Measurements from ENCODE around the gene EVI5. TPM values are rescaled to one million over a fixed set of nuclear protein-coding genes. Genes with fewer than 3 reads are reported as not detected.

Gene EVI5
- total and polyA plus RNA-seq, 2 donors (not counting 1 experiment from before 2014, with no cell fraction given): 1.5 to 36.3 TPM

DNA sequence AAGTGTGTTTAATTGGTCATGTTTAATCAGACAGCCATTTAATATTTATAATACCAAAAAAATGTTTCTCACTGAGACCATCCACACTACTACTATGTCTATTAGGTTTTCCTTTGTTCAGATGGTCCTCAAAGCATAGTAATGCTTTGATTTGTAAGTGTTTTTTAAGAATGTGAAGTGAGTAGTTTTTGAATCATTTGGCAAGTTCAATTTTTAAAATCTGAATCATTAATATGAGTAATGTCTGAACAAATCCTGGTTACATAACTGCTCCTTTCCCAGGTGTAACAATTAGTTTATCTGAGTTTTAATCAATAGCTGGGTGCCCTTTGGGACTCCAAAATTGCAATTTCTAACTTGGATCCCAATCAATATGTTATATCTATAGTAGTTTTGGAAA, 23.5 kb upstream of the EVI5 start:
- POLR2A ChIA-PET: no interaction called here

GRCh38 chr1:92805216-92805615, 20.3 kb upstream of the EVI5 start:
- no peaks in the 10 kb centered on the region for H3K79me2 ChIP-seq (ENCODE audit: control insufficient read depth, insufficient read depth, low read length)
- no peak overlapping the region for H3K4me3 Mint-ChIP-seq
- H3K27me3 Mint-ChIP-seq: no peaks in the 10 kb centered on the region
- WGBS (ENCODE audit: insufficient coverage): 100% methylated on average over 1 of the region's 1 CpG
- peaks cover 15% of the 10 kb centered on the region for H3K4me1 Mint-ChIP-seq
- no peak overlapping the region for H3K27ac Mint-ChIP-seq
- no peak for TF ChIP-seq EZH2 (IDR thresholded peaks at IDR 0.05; ENCODE audit: borderline replicate concordance, insufficient read depth, low read depth, low read length, poor library complexity, severe bottlenecking)
- TF ChIP-seq CTCF (IDR thresholded peaks at IDR 0.05): no peak
- DNase-seq (no peak), ATAC-seq (ENCODE audit: low read depth) (no peak)
- H3K27ac ChIP-seq (ENCODE audit: low read length in 2 of 2): peak overlapping the region; percentile 42 to 57
- peak overlapping the region; percentile 52 for H2AFZ ChIP-seq (ENCODE audit: insufficient read depth, low read depth, low read length, poor library complexity, severe bottlenecking)
- peaks cover 0 to 3% (median 0%) of the 10 kb centered on the region in 3 donors for H3K9me3 ChIP-seq (ENCODE audit: control extremely low read depth in 1 of 3, control insufficient read depth in 2 of 3, insufficient read depth in 1 of 3, low read length in 2 of 3)
- no peak overlapping the region for H3K9ac ChIP-seq (ENCODE audit: low read length)
- H3K9me3 Mint-ChIP-seq (ENCODE audit: insufficient read depth): no peaks in the 10 kb centered on the region
- no peaks in the 10 kb centered on the region for H4K20me1 ChIP-seq (ENCODE audit: control insufficient read depth, insufficient read depth, low read length, poor library complexity, severe bottlenecking)
- no peaks in the 10 kb centered on the region for H3K27me3 ChIP-seq (replicated peaks in 1 of 4; ENCODE audit: control extremely low read depth in 1 of 4, control insufficient read depth in 3 of 4, insufficient read depth in 4 of 4, low read length in 3 of 4)
- peaks cover 7 to 9% of the 10 kb centered on the region in 2 donors for H3K4me1 ChIP-seq (ENCODE audit: control insufficient read depth in 2 of 2, insufficient read depth in 2 of 2, low read length in 2 of 2)
- H3K4me2 ChIP-seq (replicated peaks; ENCODE audit: low read depth, low read length, poor library complexity, severe bottlenecking): peak overlapping the region; percentile 36
- ChIA-PET CTCF (interaction anchor here (1.0 kb wide), 1 partner anchor 56 kb away, joined by 3 read pairs; no protein-coding TSS in a partner anchor), POLR2A (no interaction called here)
- H3K36me3 ChIP-seq (replicated peaks in 1 of 2; ENCODE audit: control extremely low read depth in 1 of 2, control insufficient read depth in 1 of 2, extremely low read depth in 1 of 2, insufficient read depth in 2 of 2, low read length in 1 of 2): no peaks in the 10 kb centered on the region
- no peak overlapping the region for H3K4me3 ChIP-seq (ENCODE audit: control extremely low read depth in 1 of 5, extremely low read depth in 1 of 5, insufficient read depth in 1 of 5, low read depth in 2 of 5, low read length in 4 of 5)
- intact Hi-C loops (cut with micrococcal nuclease): loop anchor here (2.0 kb wide), 1 partner anchor 20 kb away; the partner anchor contains the start of gene EVI5

More for the DNA sequence above, 23.5 kb upstream of the EVI5 start:
- Histone ChIP-seq H3K4me3 (ENCODE audit: control extremely low read depth in 1 of 5, extremely low read depth in 1 of 5, insufficient read depth in 1 of 5, low read depth in 2 of 5, low read length in 4 of 5) (no peak overlapping the region), H3K79me2 (ENCODE audit: control insufficient read depth, insufficient read depth, low read length) (no peaks in the 10 kb centered on the region), H3K36me3 (replicated peaks in 1 of 2; ENCODE audit: control extremely low read depth in 1 of 2, control insufficient read depth in 1 of 2, extremely low read depth in 1 of 2, insufficient read depth in 2 of 2, low read length in 1 of 2) (no peaks in the 10 kb centered on the region), H3K27me3 (replicated peaks in 1 of 4; ENCODE audit: control extremely low read depth in 1 of 4, control insufficient read depth in 3 of 4, insufficient read depth in 4 of 4, low read length in 3 of 4) (peaks cover 0 to 5% (median 0%) of the 10 kb centered on the region in 4 experiments), H3K27ac (ENCODE audit: low read length in 2 of 2) (no peak overlapping the region), H4K20me1 (ENCODE audit: control insufficient read depth, insufficient read depth, low read length, poor library complexity, severe bottlenecking) (no peaks in the 10 kb centered on the region), H3K9me3 (ENCODE audit: control extremely low read depth in 1 of 3, control insufficient read depth in 2 of 3, insufficient read depth in 1 of 3, low read length in 2 of 3) (peaks cover 0 to 3% (median 0%) of the 10 kb centered on the region in 3 donors), H3K9ac (ENCODE audit: low read length) (no peak overlapping the region), H2AFZ (ENCODE audit: insufficient read depth, low read depth, low read length, poor library complexity, severe bottlenecking) (no peak overlapping the region), H3K4me2 (replicated peaks; ENCODE audit: low read depth, low read length, poor library complexity, severe bottlenecking) (no peak overlapping the region), H3K4me1 (ENCODE audit: control insufficient read depth in 2 of 2, insufficient read depth in 2 of 2, low read length in 2 of 2) (peaks cover 7 to 9% of the 10 kb centered on the region in 2 donors)
- Mint-ChIP-seq H3K4me1 (peaks cover 8% of the 10 kb centered on the region), H3K27me3 (no peaks in the 10 kb centered on the region), H3K27ac (no peak overlapping the region), H3K9me3 (ENCODE audit: insufficient read depth) (no peaks in the 10 kb centered on the region), H3K4me3 (no peak overlapping the region)
- CTCF ChIA-PET: interaction anchor here (0.9 kb wide), 1 partner anchor 59 kb away, joined by 3 read pairs; no protein-coding TSS in a partner anchor
- intact Hi-C loops (cut with micrococcal nuclease): no loop called here
- ATAC-seq (ENCODE audit: low read depth) (no peak), DNase-seq (no peak)
- TF ChIP-seq EZH2 (IDR thresholded peaks at IDR 0.05; ENCODE audit: borderline replicate concordance, insufficient read depth, low read depth, low read length, poor library complexity, severe bottlenecking) (no peak), CTCF (IDR thresholded peaks at IDR 0.05) (no peak)

All from B cell (primary cell).